ENCODE measurements around the gene RALGPS1. TPM values are rescaled to one million over a fixed set of nuclear protein-coding genes. Genes with fewer than 3 reads are reported as not detected.

The RALGPS1 gene
- total and polyA plus RNA-seq, 4 experiments from 2014 or later: 0.84 to 10.3 (median 5.8) TPM

DNA sequence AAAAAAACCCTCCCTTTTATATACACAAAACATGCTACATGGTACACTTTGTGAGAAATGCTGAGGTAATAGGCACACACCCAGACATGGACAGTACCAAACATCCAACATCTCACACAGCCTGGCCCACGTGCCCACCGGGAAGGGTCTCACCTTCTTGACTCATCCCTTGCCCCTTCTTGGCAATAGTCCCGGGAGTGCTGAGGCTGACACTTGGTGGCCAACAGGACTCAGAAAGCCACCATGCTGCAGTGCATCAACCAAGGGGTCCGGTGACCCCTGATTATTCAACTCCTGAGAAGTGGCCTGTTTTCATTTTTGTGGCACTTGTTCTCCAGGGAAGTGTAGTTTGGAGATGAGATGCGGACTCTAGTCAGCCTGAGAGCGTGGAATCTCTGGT is 172.8 kb downstream of the RALGPS1 start:
- Histone ChIP-seq H3K9me3 (ENCODE audit: control insufficient read depth in 1 of 2, low read length in 2 of 2) (no peaks in the 10 kb centered on the region), H3K27me3 (ENCODE audit: insufficient read depth, low read length) (no peaks in the 10 kb centered on the region), H3K4me1 (ENCODE audit: insufficient read depth, low read length) (peaks cover 10% of the 10 kb centered on the region), H3K27ac (ENCODE audit: low read depth, low read length) (no peak overlapping the region), H3K36me3 (ENCODE audit: insufficient read depth, low read length) (no peaks in the 10 kb centered on the region), H3K4me3 (ENCODE audit: low read length in 2 of 2) (no peak overlapping the region)
- Mint-ChIP-seq H3K4me3 (no peak overlapping the region), H3K27me3 (no peaks in the 10 kb centered on the region), H3K4me1 (peaks cover 6 to 15% (median 8%) of the 10 kb centered on the region in 4 donors), H3K27ac (no peak overlapping the region), H3K36me3 (no peaks in the 10 kb centered on the region), H3K9me3 (no peaks in the 10 kb centered on the region)
- ChIA-PET POLR2A (ENCODE audit: partially characterized antibody) (no interaction called here), CTCF (ENCODE audit: partially characterized antibody) (no interaction called here)
- intact Hi-C loops (cut with micrococcal nuclease): no loop called here
- no peak for DNase-seq

DNA sequence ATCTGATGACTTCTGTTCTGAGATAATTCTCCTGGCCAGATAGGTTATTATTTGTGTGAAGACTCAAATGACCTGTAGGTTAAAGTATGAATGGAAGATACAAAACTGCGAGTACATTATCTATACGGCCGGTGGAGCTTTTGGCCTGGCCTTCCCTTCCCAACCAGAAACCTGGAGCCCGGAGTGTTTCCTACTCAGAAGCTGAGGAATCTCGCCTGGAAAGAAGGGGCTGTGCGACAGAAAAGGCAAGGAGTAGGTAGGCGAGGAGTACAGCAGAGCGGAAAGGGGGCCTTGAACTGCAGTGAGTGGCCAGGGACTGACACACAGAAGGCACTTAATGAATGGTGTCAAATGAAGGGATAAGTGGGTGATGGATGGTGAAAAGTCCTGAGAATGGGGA is 173.3 kb downstream of the RALGPS1 start:
- H3K27me3 ChIP-seq (ENCODE audit: insufficient read depth, low read length): no peaks in the 10 kb centered on the region
- no peaks in the 10 kb centered on the region for H3K9me3 ChIP-seq (ENCODE audit: control insufficient read depth in 1 of 2, low read length in 2 of 2)
- H3K4me1 Mint-ChIP-seq: peaks cover 6 to 15% (median 8%) of the 10 kb centered on the region in 4 donors
- H3K9me3 Mint-ChIP-seq: no peaks in the 10 kb centered on the region
- no peaks in the 10 kb centered on the region for H3K36me3 ChIP-seq (ENCODE audit: insufficient read depth, low read length)
- H3K27me3 Mint-ChIP-seq: no peaks in the 10 kb centered on the region
- ChIA-PET CTCF (ENCODE audit: partially characterized antibody) (no interaction called here), POLR2A (ENCODE audit: partially characterized antibody) (no interaction called here)
- peaks cover 0 to 2% of the 10 kb centered on the region in 2 donors for H3K36me3 Mint-ChIP-seq
- peaks cover 10% of the 10 kb centered on the region for H3K4me1 ChIP-seq (ENCODE audit: insufficient read depth, low read length)
- no peak overlapping the region for H3K4me3 Mint-ChIP-seq
- no peak overlapping the region for H3K27ac ChIP-seq (ENCODE audit: low read depth, low read length)
- no peak overlapping the region for H3K4me3 ChIP-seq (ENCODE audit: low read length in 2 of 2)
- no peak for DNase-seq
- intact Hi-C loops (cut with micrococcal nuclease): no loop called here
- no peak overlapping the region for H3K27ac Mint-ChIP-seq

DNA sequence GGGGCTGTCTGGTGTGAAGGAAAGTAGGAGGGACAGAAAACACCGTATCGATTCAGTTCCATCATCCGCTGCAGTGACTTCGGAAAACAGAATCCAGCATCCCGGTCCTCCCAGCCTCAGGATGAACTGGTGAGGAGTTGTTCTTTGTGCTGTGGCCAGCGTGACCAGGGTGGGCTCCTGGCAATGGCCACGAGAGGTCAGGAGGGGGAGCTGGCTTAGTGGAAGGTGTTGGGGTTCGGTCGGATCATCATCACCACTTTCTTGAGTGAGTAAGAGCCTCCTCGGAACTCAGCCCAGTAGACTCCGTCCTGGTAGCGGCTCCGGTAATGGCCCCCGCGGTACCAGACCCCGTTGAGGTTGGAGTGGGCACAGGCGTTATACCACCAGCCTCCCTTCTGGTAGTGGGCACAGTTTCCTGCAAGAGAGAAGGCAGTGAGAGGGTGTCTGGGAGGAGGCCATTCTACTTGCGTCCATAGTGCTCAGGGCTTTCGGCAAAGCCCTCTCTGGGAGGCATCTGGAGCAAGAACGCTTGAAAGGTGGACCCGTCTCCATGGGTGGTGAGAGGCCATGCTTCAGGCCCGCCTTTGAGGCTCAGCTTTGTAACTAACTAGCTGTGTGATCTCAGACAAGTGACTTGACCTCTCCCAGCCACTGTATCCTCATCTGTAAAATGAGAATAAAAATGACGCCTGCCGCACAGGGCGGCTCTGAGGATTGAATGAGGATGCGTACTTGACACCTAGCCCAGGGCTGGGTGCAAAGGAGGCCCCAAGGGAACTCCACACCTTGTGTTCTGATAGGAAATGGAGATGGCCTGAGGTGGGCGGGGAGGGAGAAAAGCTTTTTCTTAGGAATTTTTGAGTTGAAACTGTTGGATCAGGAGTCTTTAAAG is 174.4 kb downstream of the RALGPS1 start:
- Mint-ChIP-seq H3K4me3 (no peak overlapping the region), H3K36me3 (peaks cover 0 to 2% of the 10 kb centered on the region in 2 donors), H3K27ac (no peak overlapping the region), H3K9me3 (no peaks in the 10 kb centered on the region), H3K4me1 (peaks cover 6 to 15% (median 8%) of the 10 kb centered on the region in 4 donors), H3K27me3 (no peaks in the 10 kb centered on the region)
- no peak overlapping the region for H3K27ac ChIP-seq (ENCODE audit: low read depth, low read length)
- no peaks in the 10 kb centered on the region for H3K36me3 ChIP-seq (ENCODE audit: insufficient read depth, low read length)
- H3K4me3 ChIP-seq (ENCODE audit: low read length in 2 of 2): no peak overlapping the region
- H3K4me1 ChIP-seq (ENCODE audit: insufficient read depth, low read length): peaks cover 10% of the 10 kb centered on the region
- no peaks in the 10 kb centered on the region for H3K9me3 ChIP-seq (ENCODE audit: control insufficient read depth in 1 of 2, low read length in 2 of 2)
- CTCF ChIA-PET (ENCODE audit: partially characterized antibody): no interaction called here
- intact Hi-C loops (cut with micrococcal nuclease): no loop called here
- DNase-seq: no peak
- POLR2A ChIA-PET (ENCODE audit: partially characterized antibody): no interaction called here
- no peaks in the 10 kb centered on the region for H3K27me3 ChIP-seq (ENCODE audit: insufficient read depth, low read length)

DNA sequence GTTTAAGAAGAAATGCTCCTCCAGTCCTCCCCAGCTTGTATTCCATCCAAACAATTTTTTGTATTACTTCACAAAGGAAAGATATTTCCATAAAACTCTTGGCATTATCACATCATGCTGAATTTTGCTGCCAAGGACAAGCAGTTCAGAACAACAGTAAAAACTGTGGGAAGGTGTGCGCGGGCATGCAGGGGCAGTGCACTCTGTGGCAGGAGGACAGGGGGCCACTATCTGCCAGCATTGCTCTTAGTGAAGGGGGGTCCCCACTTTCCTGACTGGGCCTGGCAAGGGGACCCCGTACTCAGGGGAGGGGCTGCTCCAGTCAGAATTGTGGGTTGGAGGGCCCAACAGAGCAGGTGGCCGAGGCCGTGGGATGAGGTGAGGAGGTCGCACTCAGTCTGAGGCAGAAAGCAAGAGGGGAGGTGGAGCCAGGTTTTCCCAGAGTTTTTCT is 175.1 kb downstream of the RALGPS1 start:
- CTCF ChIA-PET (ENCODE audit: partially characterized antibody): no interaction called here
- Histone ChIP-seq H3K36me3 (ENCODE audit: insufficient read depth, low read length) (no peaks in the 10 kb centered on the region), H3K9me3 (ENCODE audit: control insufficient read depth in 1 of 2, low read length in 2 of 2) (no peaks in the 10 kb centered on the region), H3K4me1 (ENCODE audit: insufficient read depth, low read length) (peaks cover 6% of the 10 kb centered on the region), H3K4me3 (ENCODE audit: low read length in 2 of 2) (no peak overlapping the region), H3K27me3 (ENCODE audit: insufficient read depth, low read length) (no peaks in the 10 kb centered on the region), H3K27ac (ENCODE audit: low read depth, low read length) (no peak overlapping the region)
- Mint-ChIP-seq H3K27me3 (no peaks in the 10 kb centered on the region), H3K36me3 (peaks cover 0 to 2% of the 10 kb centered on the region in 2 donors), H3K27ac (no peak overlapping the region), H3K4me1 (peaks cover 2 to 10% (median 4%) of the 10 kb centered on the region in 4 donors), H3K9me3 (no peaks in the 10 kb centered on the region), H3K4me3 (no peak overlapping the region)
- DNase-seq: no peak
- intact Hi-C loops (cut with micrococcal nuclease): no loop called here
- POLR2A ChIA-PET (ENCODE audit: partially characterized antibody): no interaction called here

DNA sequence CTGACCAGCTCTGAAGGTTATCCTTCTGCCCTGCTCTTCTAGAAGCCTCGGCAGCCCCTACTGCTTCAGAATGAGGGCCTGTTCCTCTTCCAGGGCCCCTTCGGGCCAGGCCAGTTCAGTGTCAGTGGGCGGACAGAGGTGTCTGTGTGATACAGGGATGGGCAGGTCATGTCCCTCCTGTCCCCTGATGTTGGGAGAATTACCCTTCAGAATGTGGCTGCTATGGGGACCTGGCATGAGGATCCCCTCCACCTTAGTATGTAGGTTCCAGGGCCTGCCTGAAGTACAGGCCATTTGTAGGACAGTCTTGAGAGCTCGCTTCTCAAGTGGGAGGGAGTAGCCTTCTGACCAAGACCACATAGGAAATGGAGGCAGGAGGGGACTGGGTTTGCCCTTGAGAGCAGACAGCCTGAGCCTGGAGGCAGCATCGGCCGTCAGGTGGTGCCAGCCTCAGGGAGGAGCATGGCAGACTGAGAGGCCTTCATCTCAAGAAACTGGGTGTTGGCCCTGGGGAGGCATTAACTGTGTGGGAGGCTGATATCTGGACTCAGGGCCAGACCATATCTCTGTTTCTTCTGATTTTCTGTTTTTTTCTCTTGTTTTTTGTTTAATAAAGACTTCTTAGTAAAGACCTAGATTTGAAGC is 175.9 kb downstream of the RALGPS1 start:
- H3K4me1 Mint-ChIP-seq: peaks cover 0 to 2% (median 0%) of the 10 kb centered on the region in 4 donors
- Histone ChIP-seq H3K9me3 (ENCODE audit: control insufficient read depth in 1 of 2, low read length in 2 of 2) (no peaks in the 10 kb centered on the region), H3K36me3 (ENCODE audit: insufficient read depth, low read length) (no peaks in the 10 kb centered on the region), H3K27ac (ENCODE audit: low read depth, low read length) (no peak overlapping the region), H3K27me3 (ENCODE audit: insufficient read depth, low read length) (no peaks in the 10 kb centered on the region), H3K4me3 (ENCODE audit: low read length in 2 of 2) (no peak overlapping the region), H3K4me1 (ENCODE audit: insufficient read depth, low read length) (no peaks in the 10 kb centered on the region)
- no peak overlapping the region for H3K4me3 Mint-ChIP-seq
- DNase-seq: no peak
- no peaks in the 10 kb centered on the region for H3K9me3 Mint-ChIP-seq
- POLR2A ChIA-PET (ENCODE audit: partially characterized antibody): no interaction called here
- H3K27me3 Mint-ChIP-seq: no peaks in the 10 kb centered on the region
- no peak overlapping the region for H3K27ac Mint-ChIP-seq
- peaks cover 0 to 2% of the 10 kb centered on the region in 2 donors for H3K36me3 Mint-ChIP-seq
- intact Hi-C loops (cut with micrococcal nuclease): no loop called here
- CTCF ChIA-PET (ENCODE audit: partially characterized antibody): no interaction called here

DNA sequence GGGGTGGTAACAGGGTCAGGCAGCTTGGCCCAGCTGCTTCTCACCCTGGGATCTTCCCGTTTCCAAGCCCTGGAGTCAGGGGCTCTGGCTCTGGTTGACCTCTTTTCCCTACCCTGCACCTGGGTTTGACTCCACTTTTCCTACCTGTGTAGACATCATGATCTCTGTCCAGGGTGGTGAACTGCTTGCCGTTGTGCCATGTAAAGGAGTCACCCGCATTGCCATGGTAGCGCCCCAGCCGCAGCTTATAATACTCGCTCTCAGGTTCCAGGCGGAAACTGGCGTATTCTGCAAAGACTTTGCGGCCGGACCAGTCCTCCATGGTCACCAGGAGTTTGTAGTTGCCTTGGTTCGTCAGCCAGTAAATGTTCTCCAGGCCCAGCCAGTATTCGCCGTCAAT is 176.9 kb downstream of the RALGPS1 start:
- intact Hi-C loops (cut with micrococcal nuclease): no loop called here
- no peak for DNase-seq
- Mint-ChIP-seq H3K4me1 (no peaks in the 10 kb centered on the region), H3K27me3 (no peaks in the 10 kb centered on the region), H3K4me3 (no peak overlapping the region), H3K9me3 (no peaks in the 10 kb centered on the region), H3K27ac (no peak overlapping the region), H3K36me3 (peaks cover 0 to 2% of the 10 kb centered on the region in 2 donors)
- no peak overlapping the region for H3K27ac ChIP-seq (ENCODE audit: low read depth, low read length)
- CTCF ChIA-PET (ENCODE audit: partially characterized antibody): no interaction called here
- H3K4me3 ChIP-seq (ENCODE audit: low read length in 2 of 2): no peak overlapping the region
- H3K4me1 ChIP-seq (ENCODE audit: insufficient read depth, low read length): no peaks in the 10 kb centered on the region
- no peaks in the 10 kb centered on the region for H3K27me3 ChIP-seq (ENCODE audit: insufficient read depth, low read length)
- POLR2A ChIA-PET (ENCODE audit: partially characterized antibody): no interaction called here
- no peaks in the 10 kb centered on the region for H3K9me3 ChIP-seq (ENCODE audit: control insufficient read depth in 1 of 2, low read length in 2 of 2)
- no peaks in the 10 kb centered on the region for H3K36me3 ChIP-seq (ENCODE audit: insufficient read depth, low read length)

DNA sequence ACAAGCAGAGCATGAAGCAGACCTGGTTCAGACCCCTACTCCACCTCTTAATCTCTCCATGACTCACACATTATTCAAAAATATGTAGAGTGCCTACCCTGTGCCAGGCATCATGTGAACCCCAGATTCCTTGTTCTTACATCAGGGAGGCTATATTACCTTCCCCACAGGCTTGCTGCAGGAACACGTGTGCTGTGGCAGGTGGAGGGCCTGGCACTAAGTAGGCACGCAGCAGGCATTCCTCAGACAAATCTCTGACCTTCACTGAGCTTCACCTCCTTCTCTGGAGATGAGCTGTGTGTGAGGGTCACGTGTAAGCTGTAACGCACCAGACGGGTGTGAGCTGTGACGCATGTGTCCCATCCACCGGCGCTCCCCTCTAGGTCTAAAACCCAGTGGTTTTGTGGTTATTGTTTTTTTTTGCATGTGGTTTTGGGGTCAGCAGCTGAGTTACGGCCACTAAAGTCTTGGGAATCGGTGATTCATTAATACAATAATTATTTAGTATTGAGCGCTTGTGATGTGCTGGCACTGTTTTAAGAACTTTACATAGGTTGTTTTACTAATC is 177.5 kb downstream of the RALGPS1 start:
- H3K27ac ChIP-seq (ENCODE audit: low read depth, low read length): no peak overlapping the region
- no peaks in the 10 kb centered on the region for H3K27me3 ChIP-seq (ENCODE audit: insufficient read depth, low read length)
- intact Hi-C loops (cut with micrococcal nuclease): no loop called here
- ChIA-PET CTCF (ENCODE audit: partially characterized antibody) (no interaction called here), POLR2A (ENCODE audit: partially characterized antibody) (no interaction called here)
- H3K4me1 ChIP-seq (ENCODE audit: insufficient read depth, low read length): no peaks in the 10 kb centered on the region
- no peaks in the 10 kb centered on the region for H3K9me3 ChIP-seq (ENCODE audit: control insufficient read depth in 1 of 2, low read length in 2 of 2)
- no peak for DNase-seq
- Mint-ChIP-seq H3K27ac (no peak overlapping the region), H3K27me3 (no peaks in the 10 kb centered on the region), H3K9me3 (no peaks in the 10 kb centered on the region), H3K36me3 (peaks cover 0 to 2% of the 10 kb centered on the region in 2 donors), H3K4me1 (no peaks in the 10 kb centered on the region), H3K4me3 (no peak overlapping the region)
- no peaks in the 10 kb centered on the region for H3K36me3 ChIP-seq (ENCODE audit: insufficient read depth, low read length)
- H3K4me3 ChIP-seq (ENCODE audit: low read length in 2 of 2): no peak overlapping the region
